HepG2 (cell line): Measurements from ENCODE around the gene ARHGEF10L.

Experiments used
- EZH2 ChIP-seq: conservative IDR thresholded peaks from 2 replicates; pipeline ENCODE4 v1.6.1; 2012; ENCODE audit warnings: mild to moderate bottlenecking, low read depth, low read length, moderate library complexity
- FOXO1 ChIP-seq: sonication (generic); formaldehyde crosslinking; IDR thresholded peaks from 2 replicates; pipeline ENCODE4 v1.4.0; 2020; ENCODE audit warnings: missing genetic modification reagents
- TAF1 ChIP-seq: sonication (generic); formaldehyde crosslinking; IDR thresholded peaks from 2 replicates; pipeline ENCODE4 v1.4.0; 2020; ENCODE audit warnings: missing genetic modification reagents
- YY1 ChIP-seq: IDR thresholded peaks from 2 replicates; pipeline ENCODE4 v1.6.1; 2011; ENCODE audit warnings: low read length, low read depth, moderate library complexity, mild to moderate bottlenecking; ENCODE audit not compliant: insufficient read depth, insufficient replicate concordance
- ZNF10 ChIP-seq: sonication (generic); formaldehyde crosslinking; IDR thresholded peaks from 2 replicates; pipeline ENCODE4 v1.4.0; 2020; ENCODE audit warnings: mild to moderate bottlenecking, low read depth, missing genetic modification reagents, borderline replicate concordance

GRCh38 chr1:17635276-17635675 is 95.8 kb downstream of the ARHGEF10L start:
- no peak for TF ChIP-seq FOXO1 (CRISPR knock-in tag)
- no peak for TF ChIP-seq ZNF10
- no peak for TF ChIP-seq YY1
- no peak for TF ChIP-seq TAF1 (CRISPR knock-in tag)
- no peak for TF ChIP-seq EZH2
